ENCODE results near the gene PIK3R1. TPM values are rescaled to one million over a fixed set of nuclear protein-coding genes. Genes with fewer than 3 reads are reported as not detected.

PIK3R1 gene
- total RNA-seq, 1 donor from 2014 or later, result 137 TPM

GRCh38 chr5:68288707-68289134 is 73.2 kb downstream of the PIK3R1 start:
- Histone ChIP-seq H3K4me3 (peak overlapping the region; percentile 56), H3K27ac (peak overlapping the region; percentile 80), H3K4me1 (peaks cover 77% of the 10 kb centered on the region), H3K27me3 (no peaks in the 10 kb centered on the region), H3K9me3 (no peaks in the 10 kb centered on the region), H3K36me3 (peaks cover 38% of the 10 kb centered on the region)
- no peak for DNase-seq
- intact Hi-C loops (cut with DNase I), result loop anchor here (10.0 kb wide), 1 partner anchor 166 kb away; no protein-coding TSS in a partner anchor
- no peak for TF ChIP-seq CTCF (IDR thresholded peaks at IDR 0.05)
- ATAC-seq, result peak; percentile 12

GRCh38 chr5:68289498-68289897 is 73.9 kb downstream of the PIK3R1 start:
- Histone ChIP-seq H3K4me1 (peaks cover 69% of the 10 kb centered on the region), H3K27ac (peak overlapping the region; percentile 80), H3K9me3 (no peaks in the 10 kb centered on the region), H3K27me3 (no peaks in the 10 kb centered on the region), H3K4me3 (peak overlapping the region; percentile 56), H3K36me3 (peaks cover 39% of the 10 kb centered on the region)
- no peak for TF ChIP-seq CTCF (IDR thresholded peaks at IDR 0.05)
- intact Hi-C loops (cut with DNase I), result loop anchor here (10.0 kb wide), 1 partner anchor 165 kb away; no protein-coding TSS in a partner anchor
- ATAC-seq, result no peak
- DNase-seq, result no peak

GRCh38 chr5:68290260-68290674 is 74.7 kb downstream of the PIK3R1 start:
- H3K4me3 ChIP-seq, result no peak overlapping the region
- TF ChIP-seq CTCF (IDR thresholded peaks at IDR 0.05), result no peak
- peaks cover 63% of the 10 kb centered on the region for H3K4me1 ChIP-seq
- no peaks in the 10 kb centered on the region for H3K27me3 ChIP-seq
- ATAC-seq, result no peak
- peaks cover 39% of the 10 kb centered on the region for H3K36me3 ChIP-seq
- H3K9me3 ChIP-seq, result no peaks in the 10 kb centered on the region
- H3K27ac ChIP-seq, result no peak overlapping the region
- no peak for DNase-seq
- intact Hi-C loops (cut with DNase I), result no loop called here

- H3K4me1 ChIP-seq, result peaks cover 59% of the 10 kb centered on the region
- ATAC-seq (no peak), DNase-seq (no peak)
- TF ChIP-seq CTCF (IDR thresholded peaks at IDR 0.05), result no peak
- H3K36me3 ChIP-seq, result peaks cover 39% of the 10 kb centered on the region
- no peak overlapping the region for H3K27ac ChIP-seq
- no peak overlapping the region for H3K4me3 ChIP-seq
- H3K9me3 ChIP-seq, result no peaks in the 10 kb centered on the region
- no peaks in the 10 kb centered on the region for H3K27me3 ChIP-seq
- intact Hi-C loops (cut with DNase I), result no loop called here
Measured at GRCh38 chr5:68290847-68291246, 75.3 kb downstream of the PIK3R1 start.

- intact Hi-C loops (cut with DNase I), result no loop called here
- H3K27ac ChIP-seq, result no peak overlapping the region
- peaks cover 49% of the 10 kb centered on the region for H3K4me1 ChIP-seq
- H3K9me3 ChIP-seq, result no peaks in the 10 kb centered on the region
- no peaks in the 10 kb centered on the region for H3K27me3 ChIP-seq
- DNase-seq, result no peak
- no peak for TF ChIP-seq CTCF (IDR thresholded peaks at IDR 0.05)
- H3K36me3 ChIP-seq, result peaks cover 54% of the 10 kb centered on the region
- no peak for ATAC-seq
- H3K4me3 ChIP-seq, result no peak overlapping the region
Measured at GRCh38 chr5:68292316-68292715, 76.8 kb downstream of the PIK3R1 start.

GRCh38 chr5:68295772-68296171 is 80.2 kb downstream of the PIK3R1 start:
- no peak for TF ChIP-seq CTCF (IDR thresholded peaks at IDR 0.05)
- no peak for DNase-seq
- Histone ChIP-seq H3K4me3 (no peak overlapping the region), H3K4me1 (peaks cover 24% of the 10 kb centered on the region), H3K9me3 (no peaks in the 10 kb centered on the region), H3K27me3 (no peaks in the 10 kb centered on the region), H3K36me3 (peaks cover 89% of the 10 kb centered on the region), H3K27ac (no peak overlapping the region)
- intact Hi-C loops (cut with DNase I), result no loop called here
- peak; percentile 85 for ATAC-seq

Data from upper lobe of right lung (tissue), 1 donor.